ENCODE data around the gene IL17RE. TPM values are rescaled to one million over a fixed set of nuclear protein-coding genes. Genes with fewer than 3 reads are reported as not detected.

IL17RE gene
- total and polyA plus RNA-seq, 9 of the 15 experiments (the other 6 are each of a cell fraction or from before 2014, with no cell fraction given) = 0.32 to 1.9 (median 0.51) TPM; not detected in 4

DNA sequence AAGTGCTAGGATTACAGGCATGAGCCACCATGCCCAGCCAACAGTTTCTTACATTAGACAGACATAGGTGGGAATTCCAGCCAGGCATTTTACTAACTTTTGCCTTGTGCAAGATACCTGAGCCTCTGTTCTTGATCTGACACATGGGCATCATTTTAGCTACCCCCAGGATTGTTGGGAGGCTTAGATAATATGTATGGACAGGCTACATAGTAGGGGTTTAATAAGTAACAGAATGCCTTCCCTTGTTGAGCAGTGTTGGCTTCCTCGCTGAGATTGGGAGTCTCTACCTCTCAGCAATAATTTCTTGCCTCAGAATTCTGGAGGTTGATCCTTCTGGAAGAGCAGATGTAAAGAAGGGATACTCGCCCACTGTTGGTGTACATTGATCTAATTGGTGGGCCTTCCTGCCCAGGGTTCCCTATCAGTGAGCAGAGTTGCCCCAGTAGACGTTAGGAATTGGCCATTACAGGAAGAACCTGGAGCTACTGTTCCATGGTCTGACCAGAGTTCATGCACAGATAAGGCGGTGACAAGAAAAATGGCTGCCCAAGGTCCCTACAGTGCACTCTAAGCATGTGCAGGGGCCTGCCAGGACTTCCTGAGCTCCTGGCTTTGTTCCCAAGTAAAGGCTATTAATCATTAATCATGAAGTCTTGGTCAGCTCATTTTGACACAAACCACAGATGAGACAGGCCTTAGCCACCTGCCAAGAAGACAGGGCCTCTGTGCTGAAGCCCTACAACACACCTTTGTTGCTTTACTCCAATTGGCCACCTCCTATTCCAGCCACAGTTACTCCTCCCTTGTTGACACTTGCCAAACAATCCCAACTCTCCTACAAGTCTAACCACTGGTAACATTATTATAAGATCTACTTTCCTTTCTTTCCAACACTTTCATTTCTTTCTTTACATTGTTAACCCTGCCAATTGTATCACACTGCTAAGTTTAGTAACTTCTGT lies 5.0 kb upstream of the IL17RE start (continued):
- TF ChIP-seq RAD21 (CRISPR knock-in tag; conservative IDR thresholded peaks at IDR 0.05 in 1 of 2, IDR thresholded peaks at IDR 0.05 in 1 of 2) = 0 out of 4 replicates have a peak, but pooled peaks have one; percentile 6 to 8
- peak; percentile 64; the same call in 1 of the 2 replicates for TF ChIP-seq ATF7 (IDR thresholded peaks at IDR 0.05)
- TF ChIP-seq NFIC (IDR thresholded peaks at IDR 0.05) = peak; percentile 93
- no peak for TF ChIP-seq GATAD2A (IDR thresholded peaks at IDR 0.05)
- TF ChIP-seq MEF2A (IDR thresholded peaks at IDR 0.05; ENCODE audit: control insufficient read depth, low read depth, low read length) = no peak
- TF ChIP-seq CXXC5 (CRISPR knock-in tag; IDR thresholded peaks at IDR 0.05) = peak; percentile 54
- 0 out of 2 replicates have a peak, but pooled peaks have one; percentile 18 for TF ChIP-seq JUN (IDR thresholded peaks at IDR 0.05; ENCODE audit: borderline replicate concordance, low read depth, low read length)
- no peak for TF ChIP-seq JUN (CRISPR knock-in tag; IDR thresholded peaks at IDR 0.05; ENCODE audit: borderline replicate concordance)
- TF ChIP-seq ZNF41 (CRISPR knock-in tag; conservative IDR thresholded peaks at IDR 0.05) = 0 out of 2 replicates have a peak, but pooled peaks have one; percentile 27
- TF ChIP-seq TCF3 (CRISPR knock-in tag; IDR thresholded peaks at IDR 0.05) = peak; percentile 48; the same call in 1 of the 2 replicates
- no peak for TF ChIP-seq PCBP1 (IDR thresholded peaks at IDR 0.05; ENCODE audit: low read depth, low read length, poor library complexity, severe bottlenecking)
- peak; percentile 59; the same call in 1 of the 2 replicates for TF ChIP-seq CBX5 (IDR thresholded peaks at IDR 0.05; ENCODE audit: borderline replicate concordance, low read depth)
- TF ChIP-seq TEAD2 (tag; IDR thresholded peaks at IDR 0.05) = 0 out of 2 replicates have a peak, but pooled peaks have one; percentile 8
- TF ChIP-seq ZKSCAN1 (IDR thresholded peaks at IDR 0.05; ENCODE audit: low read depth, low read length) = peak; percentile 60; the same call in 1 of the 2 replicates
- TF ChIP-seq RB1 (IDR thresholded peaks at IDR 0.05; ENCODE audit: low read depth) = no peak
- 0 out of 2 replicates have a peak, but pooled peaks have one; percentile 41 for TF ChIP-seq CBX1 (IDR thresholded peaks at IDR 0.05; ENCODE audit: low read depth)
- TF ChIP-seq NR2C1 (IDR thresholded peaks at IDR 0.05) = no peak
- TF ChIP-seq NR2C1 (tag; IDR thresholded peaks at IDR 0.05) = peak; percentile 75
- no peak for TF ChIP-seq NFATC3 (IDR thresholded peaks at IDR 0.05)
- TF ChIP-seq BACH1 (tag; IDR thresholded peaks at IDR 0.05) = peak; percentile 79; the same call in 1 of the 2 replicates
- TF ChIP-seq SOX6 (IDR thresholded peaks at IDR 0.05) = peak; percentile 72; the same call in 1 of the 2 replicates
- TF ChIP-seq TEAD1 (CRISPR knock-in tag; IDR thresholded peaks at IDR 0.05) = no peak
- no peak for TF ChIP-seq SIX5 (IDR thresholded peaks at IDR 0.05; ENCODE audit: borderline replicate concordance in 1 of 2, insufficient read depth in 1 of 2, low read depth in 1 of 2, low read length in 2 of 2)
- TF ChIP-seq SREBF2 (CRISPR knock-in tag; IDR thresholded peaks at IDR 0.05) = 0 out of 2 replicates have a peak, but pooled peaks have one; percentile 51
- TF ChIP-seq ZNF174 (CRISPR knock-in tag; IDR thresholded peaks at IDR 0.05) = no peak
- peak; percentile 20; the same call in 1 of the 2 replicates for TF ChIP-seq PHF8 (IDR thresholded peaks at IDR 0.05; ENCODE audit: borderline replicate concordance, low read length)
- TF ChIP-seq, protein P1, sequence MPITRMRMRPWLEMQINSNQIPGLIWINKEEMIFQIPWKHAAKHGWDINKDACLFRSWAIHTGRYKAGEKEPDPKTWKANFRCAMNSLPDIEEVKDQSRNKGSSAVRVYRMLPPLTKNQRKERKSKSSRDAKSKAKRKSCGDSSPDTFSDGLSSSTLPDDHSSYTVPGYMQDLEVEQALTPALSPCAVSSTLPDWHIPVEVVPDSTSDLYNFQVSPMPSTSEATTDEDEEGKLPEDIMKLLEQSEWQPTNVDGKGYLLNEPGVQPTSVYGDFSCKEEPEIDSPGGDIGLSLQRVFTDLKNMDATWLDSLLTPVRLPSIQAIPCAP (CRISPR knock-in tag; IDR thresholded peaks at IDR 0.05; ENCODE audit: borderline replicate concordance) = no peak
- TF ChIP-seq ZNF830 (CRISPR knock-in tag; IDR thresholded peaks at IDR 0.05) = 0 out of 2 replicates have a peak, but pooled peaks have one; percentile 36

All from K562 (cell line).